ENCODE data around the gene COX7A2.

COX7A2 gene

DNA sequence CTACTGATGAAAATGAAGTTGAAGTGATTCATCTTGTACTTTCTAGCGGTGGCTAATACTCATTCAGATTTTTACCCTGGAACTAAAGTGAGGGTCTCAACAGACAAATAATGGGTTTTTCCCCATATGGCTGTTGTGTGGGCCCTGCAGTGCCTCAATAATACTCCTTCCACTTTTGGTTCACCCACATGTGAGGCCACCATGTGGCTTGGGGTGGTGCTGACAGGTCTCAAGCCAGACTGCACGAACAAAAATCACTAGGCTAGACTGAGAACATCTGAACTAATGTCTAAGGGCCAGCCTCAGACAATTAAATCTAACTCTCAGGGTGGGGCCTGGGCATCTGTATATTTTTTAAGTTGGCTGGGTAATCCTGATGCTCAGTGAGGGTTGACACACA lies 29.9 kb downstream of the COX7A2 start:
- H3K4me1 ChIP-seq (ENCODE audit: control insufficient read depth, insufficient read depth, low read length), result peaks cover 17% of the 10 kb centered on the region
- no peaks in the 10 kb centered on the region for H3K27me3 ChIP-seq (ENCODE audit: control insufficient read depth, insufficient read depth, low read length)
- no peaks in the 10 kb centered on the region for H3K36me3 ChIP-seq (ENCODE audit: insufficient read depth, low read length)
- H3K9ac ChIP-seq (ENCODE audit: low read depth, low read length), result no peak overlapping the region
- no peak overlapping the region for H3K4me3 ChIP-seq (ENCODE audit: low read length)
- H3K9me3 ChIP-seq (replicated peaks; ENCODE audit: low read length), result no peaks in the 10 kb centered on the region
- no peak overlapping the region for H3K4me2 ChIP-seq (ENCODE audit: low read length)

DNA sequence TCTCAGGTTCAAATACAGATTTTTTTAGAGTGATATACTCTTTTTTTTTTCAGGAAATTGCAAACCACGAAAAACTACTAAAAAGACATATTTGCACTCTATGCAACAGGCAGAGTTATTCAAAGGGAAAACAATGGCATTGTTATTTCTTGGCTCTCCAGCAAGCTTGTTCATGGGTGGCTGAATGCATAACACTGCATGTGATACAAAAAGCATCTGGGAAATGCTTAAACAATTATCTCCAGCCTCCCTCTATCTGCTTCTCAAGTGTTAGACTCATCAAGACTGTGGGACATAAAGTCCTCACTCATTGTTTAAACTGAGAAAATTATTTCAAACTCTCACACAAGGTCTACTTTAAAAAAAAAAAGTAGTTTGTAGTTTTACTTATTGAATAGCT lies 30.5 kb downstream of the COX7A2 start:
- H3K36me3 ChIP-seq (ENCODE audit: insufficient read depth, low read length), result no peaks in the 10 kb centered on the region

DNA sequence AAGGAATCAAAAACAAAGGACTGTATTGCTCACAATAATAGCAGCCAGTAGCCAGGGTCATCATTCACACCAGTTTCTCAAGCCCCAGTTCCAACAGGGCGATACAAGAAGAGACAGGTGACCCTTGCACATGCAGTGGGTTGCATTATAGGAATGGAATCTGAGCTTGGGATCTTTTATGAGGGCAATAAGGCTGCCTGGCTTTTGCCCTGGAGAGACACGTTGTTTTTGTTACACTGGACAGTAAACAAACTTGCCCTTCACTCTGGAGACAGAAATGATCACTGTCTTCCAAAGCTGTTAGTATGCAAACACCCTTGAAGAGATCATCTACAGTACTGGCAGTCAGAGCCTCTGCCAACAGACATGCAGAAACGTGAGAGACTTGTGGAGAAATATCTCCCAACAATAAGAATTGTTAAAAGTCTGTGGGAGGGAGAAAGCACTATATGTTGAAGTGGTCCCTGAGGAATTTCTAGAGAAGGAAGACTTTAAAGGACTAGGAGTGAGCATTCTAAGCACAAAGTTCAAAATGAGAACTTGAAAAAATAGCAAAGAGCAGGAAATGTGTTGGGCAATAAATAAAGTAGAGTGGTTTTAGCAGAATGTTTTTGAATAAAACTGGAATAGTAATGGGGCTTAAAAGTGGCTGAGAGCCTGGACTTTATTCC lies 31.5 kb downstream of the COX7A2 start:
- Histone ChIP-seq H3K9ac (ENCODE audit: low read depth, low read length) (no peak overlapping the region), H3K27me3 (ENCODE audit: control insufficient read depth, insufficient read depth, low read length) (no peaks in the 10 kb centered on the region), H3K4me1 (ENCODE audit: control insufficient read depth, insufficient read depth, low read length) (peaks cover 14% of the 10 kb centered on the region), H3K4me3 (ENCODE audit: low read length) (no peak overlapping the region), H3K9me3 (replicated peaks; ENCODE audit: low read length) (no peaks in the 10 kb centered on the region), H3K4me2 (ENCODE audit: low read length) (no peak overlapping the region), H3K36me3 (ENCODE audit: insufficient read depth, low read length) (no peaks in the 10 kb centered on the region)

More for the DNA sequence above, 30.5 kb downstream of the COX7A2 start:
- Histone ChIP-seq H3K4me2 (ENCODE audit: low read length) (no peak overlapping the region), H3K9me3 (replicated peaks; ENCODE audit: low read length) (no peaks in the 10 kb centered on the region), H3K27me3 (ENCODE audit: control insufficient read depth, insufficient read depth, low read length) (no peaks in the 10 kb centered on the region), H3K4me1 (ENCODE audit: control insufficient read depth, insufficient read depth, low read length) (peaks cover 20% of the 10 kb centered on the region), H3K9ac (ENCODE audit: low read depth, low read length) (no peak overlapping the region), H3K4me3 (ENCODE audit: low read length) (no peak overlapping the region)

DNA sequence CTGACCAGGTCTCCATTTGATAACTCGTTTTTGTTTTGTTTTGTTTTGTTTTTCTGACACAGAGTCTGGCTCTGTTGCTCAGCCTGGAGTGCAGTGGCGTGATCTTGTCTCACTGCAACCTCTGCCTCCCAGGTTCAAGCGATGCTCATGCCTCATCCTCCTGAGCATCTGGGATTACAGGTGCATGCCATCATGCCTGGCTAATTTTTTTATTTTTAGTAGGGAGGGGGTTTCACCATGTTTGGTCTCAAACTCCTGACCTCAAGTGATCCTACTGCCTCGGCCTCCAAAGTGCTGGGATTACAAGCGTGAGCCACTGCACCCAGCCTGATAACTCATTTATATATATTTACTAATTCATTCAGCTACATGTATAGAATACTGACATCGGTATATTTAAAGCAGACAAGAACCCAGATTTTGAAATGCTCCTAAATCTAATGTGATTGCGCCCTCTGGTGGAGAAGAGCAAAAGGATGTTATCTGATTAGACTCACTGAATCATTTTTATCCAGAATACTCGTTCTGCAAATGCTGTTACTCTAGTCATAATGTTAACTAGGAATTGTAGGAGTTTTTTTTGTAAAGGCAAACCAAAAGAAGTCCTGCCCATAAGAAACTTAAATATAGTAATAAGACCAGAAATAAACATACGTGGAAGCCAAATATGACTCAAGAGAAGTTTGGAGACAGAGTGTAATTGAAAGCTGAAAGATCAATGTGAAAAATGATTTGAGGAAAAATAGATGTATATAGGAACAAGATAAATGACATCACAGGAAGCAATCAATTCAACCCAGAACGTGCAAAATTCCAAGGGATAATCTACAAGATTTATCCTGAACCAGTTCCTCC lies 32.5 kb downstream of the COX7A2 start:
- Histone ChIP-seq H3K4me1 (ENCODE audit: control insufficient read depth, insufficient read depth, low read length) (peaks cover 10% of the 10 kb centered on the region), H3K27me3 (ENCODE audit: control insufficient read depth, insufficient read depth, low read length) (no peaks in the 10 kb centered on the region), H3K36me3 (ENCODE audit: insufficient read depth, low read length) (no peaks in the 10 kb centered on the region), H3K9ac (ENCODE audit: low read depth, low read length) (no peak overlapping the region), H3K4me2 (ENCODE audit: low read length) (no peak overlapping the region), H3K4me3 (ENCODE audit: low read length) (no peak overlapping the region), H3K9me3 (replicated peaks; ENCODE audit: low read length) (no peaks in the 10 kb centered on the region)

DNA sequence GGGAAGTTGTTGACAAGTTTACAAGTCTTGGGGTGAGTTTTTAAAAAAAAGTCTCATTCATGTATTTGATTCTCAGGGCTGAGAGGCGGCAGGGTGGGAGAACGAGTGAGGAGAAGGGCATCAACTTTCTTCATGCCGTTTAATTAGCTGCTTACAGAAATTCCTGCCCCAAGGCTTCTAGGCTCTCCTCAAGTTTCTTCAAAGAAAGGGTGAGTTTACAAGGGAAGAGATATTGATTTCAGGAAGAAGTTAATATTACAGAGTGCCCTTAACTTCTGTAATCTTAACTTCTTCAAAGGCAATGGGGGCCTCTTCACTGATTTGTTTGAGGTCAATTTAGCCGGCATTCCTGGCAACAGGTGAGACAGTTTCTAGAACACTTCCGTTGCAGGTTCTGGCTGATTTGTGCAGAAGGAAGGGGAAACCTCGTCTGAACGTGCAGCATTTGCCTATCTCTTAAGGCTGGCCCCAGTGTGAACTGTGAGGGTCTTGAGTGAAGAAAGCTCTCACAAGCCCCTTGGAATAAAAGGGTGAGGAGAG lies 34.3 kb downstream of the COX7A2 start:
- no peaks in the 10 kb centered on the region for H3K9me3 ChIP-seq (replicated peaks; ENCODE audit: low read length)
- no peak overlapping the region for H3K4me3 ChIP-seq (ENCODE audit: low read length)
- no peaks in the 10 kb centered on the region for H3K27me3 ChIP-seq (ENCODE audit: control insufficient read depth, insufficient read depth, low read length)
- no peak overlapping the region for H3K9ac ChIP-seq (ENCODE audit: low read depth, low read length)
- peaks cover 10% of the 10 kb centered on the region for H3K4me1 ChIP-seq (ENCODE audit: control insufficient read depth, insufficient read depth, low read length)
- H3K36me3 ChIP-seq (ENCODE audit: insufficient read depth, low read length), result no peaks in the 10 kb centered on the region
- H3K4me2 ChIP-seq (ENCODE audit: low read length), result no peak overlapping the region

DNA sequence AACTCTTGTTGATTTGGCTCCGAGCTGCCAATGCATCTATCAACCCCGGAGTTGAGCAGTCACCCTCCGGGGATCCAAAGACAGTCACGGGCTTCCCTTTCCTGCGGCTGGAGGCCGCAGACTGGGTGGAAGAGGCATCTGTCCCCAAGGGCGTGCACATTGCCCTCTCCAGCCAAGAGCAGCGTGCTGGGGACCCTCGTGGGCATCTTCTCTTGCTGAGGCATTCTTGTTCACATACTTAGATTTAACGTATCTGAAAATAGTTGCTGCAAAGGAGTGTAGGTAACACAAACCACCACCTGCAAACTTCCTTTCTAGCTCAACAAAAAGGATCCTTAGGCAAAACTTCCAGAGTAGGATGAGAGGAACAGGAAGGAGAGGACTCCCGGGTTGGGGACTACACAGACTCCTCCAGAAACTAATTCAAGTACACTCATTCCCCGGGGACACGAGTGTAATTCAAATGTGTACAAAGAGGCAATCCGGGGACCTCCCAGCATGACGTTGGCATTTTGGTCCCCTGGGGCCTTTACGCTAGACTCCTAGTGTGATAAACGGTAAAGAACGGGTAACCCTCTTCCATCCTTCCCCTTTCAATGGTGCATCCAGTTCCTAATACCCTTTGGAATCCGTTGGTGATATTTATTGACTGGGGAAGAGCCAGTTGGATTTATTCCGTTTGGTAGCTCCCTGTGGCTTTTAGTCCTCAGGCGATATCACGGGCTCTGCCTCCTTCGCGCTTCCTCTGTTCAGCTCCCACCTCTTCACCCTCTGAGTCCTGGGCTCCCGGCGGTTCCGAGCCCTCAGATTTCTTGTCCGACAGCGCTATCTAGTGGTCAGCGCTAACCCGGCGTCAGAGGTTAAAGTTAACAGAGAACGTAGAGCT lies 35.1 kb downstream of the COX7A2 start:
- no peak overlapping the region for H3K9ac ChIP-seq (ENCODE audit: low read depth, low read length)
- H3K36me3 ChIP-seq (ENCODE audit: insufficient read depth, low read length), result no peaks in the 10 kb centered on the region
- peak overlapping the region; percentile 74 for H3K4me2 ChIP-seq (ENCODE audit: low read length)
- no peaks in the 10 kb centered on the region for H3K27me3 ChIP-seq (ENCODE audit: control insufficient read depth, insufficient read depth, low read length)
- peak overlapping the region; percentile 54 for H3K4me3 ChIP-seq (ENCODE audit: low read length)
- H3K9me3 ChIP-seq (replicated peaks; ENCODE audit: low read length), result no peaks in the 10 kb centered on the region
- H3K4me1 ChIP-seq (ENCODE audit: control insufficient read depth, insufficient read depth, low read length), result peaks cover 16% of the 10 kb centered on the region

DNA sequence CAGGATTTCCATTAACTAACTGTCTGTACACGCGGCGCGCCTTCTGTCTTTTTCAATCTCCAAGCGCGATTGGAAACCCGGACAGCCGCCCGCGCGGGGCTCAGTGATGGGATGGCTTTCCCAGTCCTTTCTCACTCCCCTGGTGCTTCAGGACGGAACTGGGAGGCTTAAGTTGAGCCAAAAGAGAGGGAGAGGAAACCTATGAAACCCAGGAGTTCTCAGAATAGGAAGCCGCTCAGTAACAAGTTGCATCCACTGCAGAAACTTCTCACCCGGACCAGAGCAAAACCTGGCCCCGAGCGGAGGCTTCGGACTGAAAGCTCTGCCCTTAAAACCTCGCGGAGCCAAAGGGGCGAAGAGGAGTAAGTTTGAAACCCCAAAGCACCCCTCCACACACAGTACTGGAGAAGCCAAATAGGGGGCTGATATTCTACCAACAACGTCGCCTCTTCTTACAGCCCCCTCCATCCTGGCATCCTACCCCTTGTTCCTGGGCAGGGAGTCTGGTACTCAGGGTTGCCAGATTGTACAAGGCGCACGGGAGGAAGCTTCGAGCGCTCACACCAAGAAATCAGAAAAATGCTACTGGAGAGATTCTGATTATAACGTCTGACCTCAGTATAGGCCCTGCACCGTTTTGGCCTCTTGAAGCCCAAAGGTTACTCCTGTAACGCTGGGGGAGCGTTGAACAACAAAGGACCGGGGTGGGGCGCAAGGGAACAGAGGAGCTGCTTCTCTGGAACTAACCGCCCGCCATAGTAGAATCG lies 36.8 kb downstream of the COX7A2 start:
- no peaks in the 10 kb centered on the region for H3K36me3 ChIP-seq (ENCODE audit: insufficient read depth, low read length)
- H3K9ac ChIP-seq (ENCODE audit: low read depth, low read length), result peak overlapping the region; percentile 97
- peaks cover 16% of the 10 kb centered on the region for H3K4me1 ChIP-seq (ENCODE audit: control insufficient read depth, insufficient read depth, low read length)
- peak overlapping the region; percentile 98 for H3K4me3 ChIP-seq (ENCODE audit: low read length)
- peak overlapping the region; percentile 89 for H3K4me2 ChIP-seq (ENCODE audit: low read length)
- no peaks in the 10 kb centered on the region for H3K27me3 ChIP-seq (ENCODE audit: control insufficient read depth, insufficient read depth, low read length)
- H3K9me3 ChIP-seq (replicated peaks; ENCODE audit: low read length), result no peaks in the 10 kb centered on the region

DNA sequence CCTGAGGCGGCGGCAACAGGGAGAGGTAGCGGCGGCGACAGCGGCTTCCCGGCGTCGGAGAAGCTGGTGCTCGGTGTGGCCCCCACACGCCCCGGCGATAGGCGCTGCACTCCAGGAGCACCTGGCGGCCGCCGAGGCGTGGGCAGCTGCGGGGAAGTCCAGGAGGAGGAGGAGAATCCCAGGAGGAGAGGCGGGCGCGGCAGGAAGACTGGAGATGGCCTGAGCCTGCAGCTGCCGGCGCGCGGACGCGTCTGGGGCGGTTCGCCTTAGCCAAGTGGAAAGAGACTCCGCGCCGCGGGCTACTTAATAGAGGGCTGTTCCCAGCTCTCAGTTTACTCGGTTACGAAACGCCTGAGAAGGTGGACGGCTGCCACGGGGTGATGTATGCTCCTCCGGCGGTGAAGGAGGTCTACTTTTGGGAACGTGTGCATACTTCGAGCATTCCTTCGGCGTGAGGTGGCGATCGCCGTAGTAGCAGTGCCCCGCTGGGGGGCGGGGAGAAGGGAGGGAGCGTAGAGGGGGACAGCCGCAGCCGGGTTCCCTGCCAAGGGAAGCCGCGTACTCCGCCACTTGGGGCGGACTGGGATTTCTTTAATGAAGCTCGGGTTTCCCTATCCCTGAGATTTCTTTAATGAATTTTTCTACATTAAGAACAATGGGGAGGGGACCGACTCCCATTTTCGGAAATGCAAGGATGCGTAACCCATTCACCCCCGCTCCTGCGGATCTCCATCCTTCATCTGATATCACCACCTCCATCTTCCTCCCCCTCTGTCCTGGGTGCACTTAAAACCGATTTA lies 37.6 kb downstream of the COX7A2 start, which contains the start of gene COL12A1:
Gene COL12A1 (minus strand): TSS at position 278 of the 800 bp plus-strand sequence. CDS start 3,261 bp downstream, outside the sequence.
- Histone ChIP-seq H3K9ac (ENCODE audit: low read depth, low read length) (peak within 1 kb of the TSS; percentile 97), H3K9me3 (replicated peaks; ENCODE audit: low read length) (no peaks in the 10 kb centered on the region), H3K36me3 (ENCODE audit: insufficient read depth, low read length) (no peaks in the 10 kb centered on the region), H3K4me2 (ENCODE audit: low read length) (peak within 1 kb of the TSS; percentile 89), H3K4me1 (ENCODE audit: control insufficient read depth, insufficient read depth, low read length) (peaks cover 16% of the 10 kb centered on the region), H3K4me3 (ENCODE audit: low read length) (peak within 1 kb of the TSS; percentile 98), H3K27me3 (ENCODE audit: control insufficient read depth, insufficient read depth, low read length) (no peaks in the 10 kb centered on the region)

DNA sequence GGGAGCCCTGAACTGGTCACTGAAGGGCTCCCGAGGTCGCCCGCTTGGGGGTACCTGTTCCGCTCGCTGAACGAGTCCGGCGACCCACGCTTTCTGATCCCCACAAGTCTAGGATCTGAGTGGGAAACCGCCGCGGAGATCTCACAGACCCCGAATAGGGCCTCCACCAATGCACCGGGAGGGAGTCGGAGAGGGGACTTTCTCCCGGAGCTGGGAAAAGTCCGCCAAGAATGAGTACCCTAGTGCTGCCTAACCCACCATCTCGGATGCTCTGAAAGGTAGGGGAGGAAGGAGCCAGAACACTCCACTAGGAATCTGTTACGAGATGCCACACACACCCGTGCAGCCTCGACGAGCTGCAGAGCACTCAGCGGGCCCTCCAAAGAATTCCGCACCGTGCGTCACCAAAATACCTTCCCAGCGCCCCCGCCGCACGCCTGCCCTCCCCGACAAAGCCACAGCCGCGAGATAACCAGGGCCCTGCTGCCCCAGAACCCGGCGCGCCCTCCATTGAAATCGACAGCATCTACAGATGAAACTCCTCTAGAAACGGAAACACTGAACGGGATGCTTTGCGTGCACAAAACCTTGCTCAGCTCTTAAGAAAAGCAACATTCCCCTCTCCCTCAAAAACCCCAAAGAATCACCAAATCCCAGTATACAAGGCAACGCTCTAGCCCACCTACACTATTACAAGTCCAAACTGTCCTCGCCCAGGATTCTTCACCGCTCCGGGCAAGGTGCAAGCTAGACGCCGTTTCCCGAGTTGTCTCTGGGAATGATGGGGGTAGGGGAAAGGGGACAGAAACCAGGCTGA lies 38.4 kb downstream of the COX7A2 start:
- Histone ChIP-seq H3K27me3 (ENCODE audit: control insufficient read depth, insufficient read depth, low read length) (no peaks in the 10 kb centered on the region), H3K4me1 (ENCODE audit: control insufficient read depth, insufficient read depth, low read length) (peaks cover 17% of the 10 kb centered on the region), H3K4me3 (ENCODE audit: low read length) (peak overlapping the region; percentile 98), H3K9me3 (replicated peaks; ENCODE audit: low read length) (no peaks in the 10 kb centered on the region), H3K36me3 (ENCODE audit: insufficient read depth, low read length) (no peaks in the 10 kb centered on the region), H3K9ac (ENCODE audit: low read depth, low read length) (peak overlapping the region; percentile 97), H3K4me2 (ENCODE audit: low read length) (peak overlapping the region; percentile 89)
